A549 treated with AZD9567 at 1 μM for 4 hours (cell line): ENCODE results near the gene SMIM35. TPM values are rescaled to one million over a fixed set of nuclear protein-coding genes. Genes with fewer than 3 reads are reported as not detected.

Experiments used
- total RNA-seq: library from RNA; stranded (reverse); fragments of 200-300 nt; extraction: Qiagen RNA extraction; gene quantifications from 5 replicates; pipeline ENCODE4 v1.2.3, GENCODE V29; 2022; ENCODE audit not compliant: insufficient read depth

The SMIM35 gene
- total RNA-seq: not detected in 5 replicates

GRCh38 chr11:118086913-118087768 lies at the start of gene SMIM35:
TSS of gene SMIM35 (minus strand) at chr11:118086963. CDS start at chr11:118086757, 206 bp downstream.

GRCh38 chr11:118076754-118077281 lies 9.9 kb downstream of the SMIM35 start, which contains the start of gene TMPRSS4:
TSS of gene TMPRSS4 (plus strand) at chr11:118077078. CDS start at chr11:118077303, 225 bp downstream.

GRCh38 chr11:117985953-117986887 lies 100.5 kb downstream of the SMIM35 start, which contains the start of gene IL10RA:
TSS of gene IL10RA (plus strand) at chr11:117986394. CDS start at chr11:117986468, 74 bp downstream.

Other genes with a start within 250 kb of the SMIM35 start
- gene FXYD6, start 210.3 kb downstream of the SMIM35 start, total RNA-seq: 0.22 to 0.28 TPM (median 0.23 TPM) in 3 of 5 replicates, not detected in the others
- gene TMPRSS13, start 157.6 kb downstream of the SMIM35 start, total RNA-seq: 0.02 to 0.05 TPM in 2 of 5 replicates, not detected in the others
- 0.04 to 0.16 TPM (median 0.08 TPM) in 3 of 5 replicates, not detected in the others for gene IL10RA, start 100.6 kb downstream of the SMIM35 start, total RNA-seq
- gene TMPRSS4, start 9.9 kb downstream of the SMIM35 start, total RNA-seq: not detected in 5 replicates
- 0.02 to 0.05 TPM (median 0.03 TPM) in 3 of 5 replicates, not detected in the others for gene SCN4B, start 65.9 kb upstream of the SMIM35 start, total RNA-seq
- gene SCN2B, start 89.7 kb upstream of the SMIM35 start, total RNA-seq: not detected in 5 replicates
- not detected in 5 replicates for gene JAML, start 138.0 kb upstream of the SMIM35 start, total RNA-seq
- 0.19 to 0.33 TPM (median 0.26 TPM) in 4 of 5 replicates, not detected in the other for gene MPZL3, start 165.4 kb upstream of the SMIM35 start, total RNA-seq
- 0.06 to 0.13 TPM (median 0.07 TPM) in 3 of 5 replicates, not detected in the others for gene MPZL2, start 177.3 kb upstream of the SMIM35 start, total RNA-seq
- not detected in 5 replicates for gene CD3E, start 217.8 kb upstream of the SMIM35 start, total RNA-seq